Forelimb muscle (tissue), 1 donor: ENCODE data around the gene LRIF1. TPM values are rescaled to one million over a fixed set of nuclear protein-coding genes. Genes with fewer than 3 reads are reported as not detected.
"Not testable (repeated sequence)": the region's sequence is repeated elsewhere in the genome, so short reads cannot be mapped to it uniquely, and the experiment has no call there.

Experiments
- DNase-seq: peaks from one replicate; pipeline ENCODE4 v3.0.0-alpha.2; 2013; ENCODE audit warnings: low read depth
- polyA plus RNA-seq: library from polyadenylated mRNA; unstranded; fragments of 120-200 nt; gene quantifications from one replicate; pipeline ENCODE4 v1.2.1, GENCODE V29; 2013; ENCODE audit not compliant: insufficient read length

LRIF1 gene
- polyA plus RNA-seq, 1 donor = 8.7 TPM

DNA sequence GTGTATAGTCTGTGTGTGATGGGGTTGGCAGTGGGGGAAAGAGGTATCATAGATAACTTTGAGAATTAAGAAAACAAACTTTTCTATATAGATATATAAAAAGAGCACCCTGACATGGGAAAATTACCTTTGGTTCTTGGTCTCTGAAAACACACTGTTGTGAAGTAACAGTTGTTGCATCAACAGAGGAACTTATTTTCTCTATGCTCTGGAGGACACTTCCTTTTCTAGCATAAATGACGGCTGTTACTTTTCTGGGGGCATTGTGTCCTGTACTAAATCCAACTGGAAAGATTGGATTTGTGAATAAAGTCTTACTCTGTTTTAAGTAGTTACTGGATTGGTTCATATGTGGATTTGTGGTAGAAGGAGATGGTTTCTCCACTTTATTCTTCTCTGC, 12.6 kb downstream of the LRIF1 start:
- DNase-seq = no peak

DNA sequence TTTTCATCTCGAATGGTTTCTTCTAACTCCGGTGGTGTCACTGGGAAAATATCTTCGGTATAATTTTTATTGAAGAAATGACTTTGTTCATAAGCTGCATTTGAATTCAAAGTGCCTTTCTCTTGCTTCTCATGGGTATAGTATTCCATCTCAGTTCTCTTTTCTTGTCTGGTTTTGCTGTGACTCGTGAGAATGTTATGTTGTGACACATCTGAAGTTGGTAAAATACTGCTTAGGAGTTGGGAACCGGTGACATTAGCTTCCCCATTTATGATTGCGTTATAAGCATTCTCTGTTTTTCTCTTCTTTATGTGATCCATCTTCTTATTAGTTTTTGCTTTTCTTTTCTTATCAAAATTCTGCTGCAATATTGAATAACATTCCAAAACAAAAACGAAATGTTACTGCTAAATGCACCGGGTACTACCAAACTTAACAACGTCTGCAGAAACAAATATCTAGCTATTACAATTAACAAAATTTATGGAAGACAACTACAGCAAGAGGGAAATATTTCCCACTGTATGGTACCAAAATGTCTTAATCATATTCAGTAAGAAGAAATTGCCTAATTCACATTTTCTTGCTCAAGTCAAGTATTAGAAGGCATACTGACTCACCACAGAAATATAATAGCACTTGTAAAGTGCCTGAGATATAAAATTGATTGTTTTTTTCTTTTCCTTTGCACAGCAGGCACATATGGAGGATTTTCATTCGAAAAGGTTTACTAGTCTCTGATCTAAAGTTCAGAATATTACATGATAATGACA, 15.5 kb downstream of the LRIF1 start:
- DNase-seq = no peak

DNA sequence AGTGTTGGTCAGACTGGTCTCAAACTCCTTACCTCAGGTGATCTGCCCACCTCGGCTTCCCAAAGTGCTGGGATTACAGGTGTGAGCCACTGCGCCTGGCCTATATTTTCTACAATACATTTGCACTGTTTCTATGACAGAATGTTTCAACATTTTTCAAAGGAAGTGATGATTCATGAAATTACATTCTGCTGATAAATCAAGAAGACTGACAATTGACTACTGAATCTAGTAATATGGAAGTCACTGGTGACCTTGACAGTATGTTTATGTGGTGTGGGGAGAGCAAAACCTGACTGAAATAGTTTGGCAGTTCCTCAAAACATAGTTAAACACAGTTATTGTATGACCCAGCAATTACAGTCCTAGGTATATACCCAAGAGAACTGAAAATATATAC, 18.1 kb downstream of the LRIF1 start:
- DNase-seq = no peak

DNA sequence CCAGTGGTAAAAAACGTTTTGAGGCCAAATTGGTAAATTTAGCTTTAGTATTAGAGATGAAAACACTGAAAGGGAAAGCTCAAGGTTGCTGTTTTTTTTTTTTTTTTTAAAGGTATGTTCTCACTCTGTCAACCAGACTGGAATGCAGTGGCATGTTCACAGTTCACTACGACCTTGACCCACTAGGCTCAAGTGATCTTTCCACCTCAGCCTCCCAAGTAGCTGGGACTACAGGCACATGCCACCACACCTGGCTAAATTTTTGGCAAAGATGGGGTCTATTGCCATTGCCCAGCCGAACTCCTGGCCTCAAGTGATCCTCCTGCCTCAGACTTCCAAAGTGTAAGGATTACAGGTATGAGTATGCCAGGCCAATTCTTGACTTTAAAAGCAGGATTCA, 18.9 kb downstream of the LRIF1 start:
- DNase-seq = no peak

DNA sequence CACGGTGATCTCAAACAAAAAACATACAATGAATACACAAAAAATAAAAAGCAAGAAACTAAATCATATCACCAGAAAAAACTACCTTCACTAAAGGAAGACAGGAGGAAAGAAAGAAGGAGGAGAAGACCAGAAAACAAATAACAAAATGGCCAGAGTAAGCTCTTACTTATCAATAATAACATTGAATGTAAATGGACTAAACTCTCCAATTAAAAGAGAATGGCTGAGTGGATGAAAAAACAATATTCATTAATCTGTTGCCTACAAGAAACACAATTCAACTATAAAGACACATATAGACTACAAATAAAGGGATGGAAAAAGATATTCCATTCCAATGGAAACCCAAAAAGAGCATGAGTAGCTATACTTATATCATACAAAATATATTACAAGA, 27.2 kb downstream of the LRIF1 start:
- DNase-seq = no peak

DNA sequence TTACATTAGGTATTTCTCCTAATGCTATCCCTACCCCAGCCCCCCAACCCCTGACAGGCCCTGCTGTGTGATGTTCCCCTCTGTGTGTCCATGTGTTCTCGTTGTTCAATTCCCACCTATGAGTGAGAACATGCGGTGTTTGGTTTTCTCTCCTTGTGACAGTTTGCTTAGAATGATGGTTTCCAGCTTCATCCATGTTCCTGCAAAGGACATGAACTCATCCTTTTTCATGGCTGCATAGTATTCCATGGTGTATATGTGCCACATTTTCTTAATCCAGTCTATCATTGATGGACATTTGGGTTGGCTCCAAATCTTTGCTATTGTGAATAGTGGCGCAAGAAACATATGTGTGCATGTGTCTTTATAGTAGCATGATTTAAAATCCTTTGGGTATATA, 32.6 kb downstream of the LRIF1 start:
- DNase-seq = not testable (repeated sequence)

DNA sequence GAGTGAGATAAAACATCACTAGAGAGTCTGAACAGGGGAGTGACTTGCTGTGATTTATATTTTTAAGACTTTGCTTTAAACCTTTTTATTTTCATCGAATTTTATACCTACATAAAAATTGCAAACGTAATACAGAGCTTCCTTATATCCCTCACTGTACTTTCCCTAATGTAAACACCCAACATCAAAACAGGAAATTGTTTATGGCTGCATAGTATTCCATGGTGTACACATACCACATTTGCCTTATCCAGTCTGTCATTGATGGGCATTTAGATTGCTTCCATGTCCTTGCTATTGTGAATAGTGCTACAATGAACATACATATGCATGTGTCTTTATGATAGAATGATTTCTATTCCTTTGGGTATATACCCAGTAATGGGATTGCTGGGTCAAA, 34.8 kb downstream of the LRIF1 start:
- DNase-seq = no peak

DNA sequence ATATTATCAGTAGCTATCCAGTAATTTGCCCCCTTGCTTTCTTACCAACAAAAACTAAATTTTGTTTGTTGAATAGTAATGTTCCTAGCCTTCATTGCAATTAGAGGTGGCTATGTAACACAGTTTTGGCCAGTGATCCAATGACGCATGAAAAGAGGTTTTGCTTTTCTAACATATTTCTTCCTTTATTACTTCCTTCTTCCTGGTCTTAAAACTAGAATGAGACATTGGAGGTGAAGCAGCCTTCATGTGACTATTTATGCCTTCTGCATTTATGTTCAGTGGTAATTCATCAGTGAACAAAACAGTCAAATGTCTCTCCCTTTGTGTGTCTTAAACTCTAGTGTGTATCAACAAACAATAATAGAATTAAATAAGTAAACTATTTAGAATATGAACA, 35.5 kb downstream of the LRIF1 start:
- DNase-seq = no peak

DNA sequence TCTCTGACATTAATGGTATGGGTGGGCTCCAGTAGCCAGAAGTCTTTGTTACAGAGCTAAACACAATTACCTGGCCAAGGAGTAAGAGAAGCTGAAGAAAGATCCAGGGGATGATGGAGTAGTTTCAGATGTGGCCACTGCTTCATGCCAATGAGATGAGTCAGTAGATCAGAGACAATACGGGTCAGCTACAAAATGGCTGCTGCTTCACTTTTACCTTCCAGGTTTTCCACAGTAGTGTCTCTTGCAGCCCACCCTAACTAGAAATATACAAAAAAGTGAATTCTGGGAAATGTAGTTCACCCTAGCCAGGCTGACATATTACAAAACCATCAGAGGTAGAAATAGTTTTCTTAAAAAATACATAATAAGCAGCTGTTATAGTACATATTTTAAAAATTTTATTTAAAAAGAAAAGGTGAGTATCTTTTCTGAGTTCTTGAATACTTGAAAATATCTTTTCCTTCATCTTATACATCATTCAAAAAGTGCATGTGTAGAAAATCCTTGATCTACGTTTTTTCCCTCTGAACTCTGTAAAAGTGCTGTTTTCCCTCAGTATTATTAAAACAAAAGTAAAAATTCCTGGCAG, 36.1 kb downstream of the LRIF1 start:
- DNase-seq = no peak

DNA sequence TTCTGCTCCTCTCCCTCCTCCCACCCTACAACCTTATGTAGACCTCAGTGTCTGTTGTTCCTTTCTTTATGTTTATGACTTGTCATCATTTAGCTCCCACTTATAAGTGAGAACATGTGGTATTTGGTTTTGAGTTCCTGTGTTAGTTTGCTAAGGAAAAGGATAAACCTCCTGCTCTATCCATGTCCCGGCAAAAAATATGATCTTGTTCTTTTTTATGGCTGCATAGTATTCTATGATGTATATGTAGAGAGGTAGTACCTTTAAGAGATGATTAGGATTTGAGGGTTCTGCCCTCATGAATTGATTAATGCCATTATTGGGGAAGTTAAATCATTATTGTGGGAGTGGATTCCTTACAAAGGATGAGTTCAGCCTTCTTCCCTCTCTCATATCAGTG, 41.8 kb downstream of the LRIF1 start:
- DNase-seq = no peak

DNA sequence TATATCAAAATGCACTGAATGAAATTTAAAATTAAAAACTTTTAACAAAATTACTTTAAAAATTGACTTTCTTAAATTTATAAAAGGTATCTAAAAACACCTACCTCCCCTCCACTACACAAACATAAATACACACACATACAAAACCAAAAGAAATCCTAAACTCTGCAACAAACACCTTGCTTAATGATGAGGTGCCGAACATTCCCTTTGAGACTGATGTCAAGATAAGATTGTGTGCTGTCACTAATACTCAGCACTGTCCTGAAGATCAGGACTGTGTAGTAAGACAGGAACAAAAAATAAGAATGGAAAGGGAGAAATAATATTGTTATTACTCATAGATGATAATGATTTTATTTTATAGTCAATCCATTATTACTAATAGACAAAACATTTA, 45.7 kb downstream of the LRIF1 start:
- DNase-seq = no peak

DNA sequence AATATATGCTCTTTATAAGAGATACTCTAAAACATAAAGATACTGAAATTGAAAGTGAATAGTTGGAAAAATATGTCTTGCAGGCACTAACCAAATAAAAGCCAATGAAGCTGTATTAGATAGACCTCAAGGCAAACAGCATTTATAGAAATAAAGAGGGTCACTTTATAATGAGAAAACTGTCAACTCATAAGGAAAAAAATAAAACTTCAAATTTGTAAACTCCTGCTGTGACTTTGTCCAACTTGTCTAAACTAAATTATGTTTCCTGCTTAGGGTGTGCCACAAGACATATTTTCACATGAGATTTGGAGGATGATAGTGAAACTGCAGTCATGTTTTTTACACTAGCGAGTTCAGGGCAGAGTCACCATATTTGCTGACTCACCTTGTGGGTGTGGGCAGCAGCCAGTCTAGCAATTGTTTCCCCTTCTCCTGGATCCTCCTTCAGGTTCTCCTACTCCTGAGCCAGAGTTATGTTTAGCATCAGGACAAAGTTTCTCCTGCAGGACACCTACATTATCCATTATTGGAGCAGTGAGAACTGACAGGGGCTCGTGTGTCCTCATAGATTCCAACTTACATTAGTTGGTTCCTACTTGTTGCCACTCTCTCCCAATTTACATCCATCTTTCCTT, 46.9 kb downstream of the LRIF1 start:
- DNase-seq = no peak

DNA sequence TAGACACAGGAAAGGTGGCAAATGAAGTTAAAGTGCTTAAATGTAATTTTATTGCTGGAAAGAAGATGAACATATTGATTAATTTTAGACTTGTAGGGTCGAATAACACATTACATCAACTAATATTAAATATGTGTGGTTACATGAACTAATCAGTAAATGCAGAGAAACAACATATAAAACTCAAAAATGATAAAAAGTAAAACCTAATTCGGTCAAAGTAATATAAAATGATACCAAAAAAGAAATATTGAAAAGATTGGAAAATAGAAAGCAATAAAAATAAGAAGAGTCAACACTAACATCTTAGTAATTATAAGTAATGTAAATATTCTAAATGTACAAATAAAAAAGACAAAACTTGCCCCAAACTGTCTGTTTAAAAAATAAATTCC, 47.5 kb downstream of the LRIF1 start:
- DNase-seq = no peak

DNA sequence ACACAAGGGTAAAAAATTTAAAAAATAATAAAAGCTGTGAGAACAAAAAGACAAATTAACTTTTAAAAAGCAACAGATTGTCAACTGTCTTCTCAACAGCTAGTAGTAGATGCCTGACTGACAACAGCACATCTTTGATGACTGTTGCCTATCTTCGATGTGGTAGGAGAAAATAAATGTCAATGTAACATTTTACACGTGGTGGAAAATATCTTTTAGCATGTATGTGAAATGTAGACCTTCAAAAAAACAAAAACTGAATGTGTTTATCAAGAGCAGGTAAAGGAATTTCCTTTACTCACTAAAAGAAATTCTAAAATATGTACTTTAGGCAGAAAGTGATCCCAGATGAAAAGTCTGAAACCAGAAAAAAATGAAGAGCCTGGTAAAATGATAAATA, 47.9 kb downstream of the LRIF1 start:
- no peak for DNase-seq

DNA sequence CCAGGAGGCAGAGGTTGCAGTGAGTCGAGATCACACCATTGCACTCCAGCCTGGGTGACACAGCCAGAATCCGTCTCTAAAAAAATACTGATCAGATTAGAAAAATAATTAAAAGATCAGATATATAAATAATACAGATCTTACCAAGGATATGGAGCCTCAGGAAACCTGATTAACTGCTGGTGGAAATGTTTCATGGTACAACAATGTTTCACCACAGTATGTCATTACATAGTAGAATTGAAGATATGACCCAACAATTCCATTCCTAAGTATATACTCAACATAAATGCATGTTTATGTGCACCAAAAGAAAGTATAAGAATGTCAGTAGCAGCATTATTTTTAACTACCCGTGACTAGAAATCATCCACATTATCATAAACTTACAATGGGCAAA, 49.0 kb downstream of the LRIF1 start:
- no peak for DNase-seq

DNA sequence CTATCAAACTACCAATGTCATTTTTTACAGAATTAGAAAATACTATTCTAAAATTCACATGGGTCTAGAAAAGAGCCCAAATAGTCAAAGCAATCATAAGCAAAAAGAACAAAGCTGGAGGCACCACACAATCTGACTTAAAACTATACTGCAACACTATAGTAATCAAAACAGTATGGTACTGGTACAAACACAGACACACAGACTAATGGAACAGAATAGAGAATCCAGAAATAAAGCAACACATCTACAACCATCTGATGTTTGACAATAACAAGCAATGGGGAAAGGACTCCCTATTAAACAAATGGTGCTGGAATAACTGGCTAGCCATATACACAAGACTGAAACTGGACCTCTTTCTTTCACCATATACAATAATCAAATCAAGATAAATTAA, 50.9 kb downstream of the LRIF1 start:
- no peak for DNase-seq

DNA sequence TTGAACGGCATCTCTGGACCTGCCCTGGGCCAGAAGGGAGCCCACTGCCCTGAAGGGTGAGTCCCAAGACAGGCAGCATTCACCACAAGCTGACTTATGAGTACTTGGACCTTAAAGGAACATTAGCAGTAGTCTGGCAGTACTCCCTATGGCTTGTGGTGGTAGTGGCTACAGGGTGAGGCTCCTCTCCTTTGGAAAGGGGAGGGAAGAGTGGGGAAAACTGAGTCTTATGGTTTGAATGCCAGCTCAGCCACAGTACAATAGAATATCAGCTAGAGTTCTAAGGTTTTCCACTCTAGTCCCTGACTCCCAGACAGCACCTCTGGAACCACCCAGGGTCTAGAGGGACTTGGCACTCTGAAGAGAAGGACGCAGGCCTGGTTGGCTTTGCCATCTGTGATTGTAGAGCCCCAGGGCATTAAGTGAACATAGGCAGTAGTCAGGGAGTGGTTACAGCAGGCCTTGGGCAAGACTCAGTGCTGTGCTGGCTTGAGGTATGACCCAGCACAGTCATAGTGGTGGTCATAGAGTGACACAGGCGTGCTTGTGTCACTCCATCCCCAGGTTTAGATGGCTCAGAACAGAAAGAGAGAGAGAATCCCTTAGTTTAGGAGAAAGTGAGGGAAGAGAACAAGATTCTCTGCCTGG, 59.7 kb downstream of the LRIF1 start:
- DNase-seq = no peak

DNA sequence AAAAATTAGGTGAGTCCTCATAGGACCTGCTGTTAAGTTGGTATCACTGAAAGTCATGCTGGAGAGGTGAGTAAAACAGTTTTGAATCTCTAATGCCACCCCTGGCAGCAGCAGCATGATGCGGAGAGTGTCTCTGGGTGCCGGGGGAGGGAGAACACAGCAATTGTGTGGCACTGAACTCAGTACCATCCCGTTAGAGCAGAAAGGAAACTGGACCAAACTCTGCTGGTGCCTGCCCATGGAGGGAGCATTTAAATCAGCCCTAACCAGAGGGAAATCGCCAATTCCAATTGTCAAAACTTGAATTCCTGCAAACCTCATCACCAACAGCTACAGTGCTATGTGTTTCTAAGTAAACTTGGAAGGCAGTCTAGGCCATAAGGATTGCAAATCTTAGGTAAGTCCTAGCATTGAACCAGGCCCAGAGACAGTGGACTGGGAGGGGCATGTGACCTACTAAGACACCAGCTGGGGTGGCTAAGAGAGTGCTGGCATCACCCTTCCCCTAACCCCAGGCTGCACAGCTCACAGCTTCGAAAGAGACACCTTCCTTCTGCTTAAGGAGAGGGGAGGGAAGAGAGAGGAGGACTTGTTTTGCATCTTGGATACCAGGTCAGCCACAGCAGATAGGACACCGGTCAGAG, 60.8 kb downstream of the LRIF1 start:
- DNase-seq = no peak

DNA sequence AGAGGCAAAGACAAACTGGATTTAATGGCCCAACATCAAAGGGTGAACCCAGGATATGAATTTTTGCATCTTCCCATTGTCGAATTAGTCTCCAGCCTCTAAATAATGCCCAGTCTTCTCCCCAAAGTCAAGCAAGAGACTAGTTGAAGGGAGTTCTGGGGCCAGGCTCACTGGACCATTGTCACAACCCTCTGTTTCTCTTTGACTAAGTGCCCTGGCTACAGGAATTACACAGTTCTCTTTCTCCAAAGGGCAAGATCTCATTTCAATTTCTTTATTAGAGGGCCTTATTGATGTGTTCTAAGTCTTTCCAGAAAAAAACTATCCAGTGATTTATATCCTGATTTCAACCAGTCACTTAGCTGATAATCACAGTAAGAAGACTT, 64.3 kb downstream of the LRIF1 start:
- DNase-seq = no peak

DNA sequence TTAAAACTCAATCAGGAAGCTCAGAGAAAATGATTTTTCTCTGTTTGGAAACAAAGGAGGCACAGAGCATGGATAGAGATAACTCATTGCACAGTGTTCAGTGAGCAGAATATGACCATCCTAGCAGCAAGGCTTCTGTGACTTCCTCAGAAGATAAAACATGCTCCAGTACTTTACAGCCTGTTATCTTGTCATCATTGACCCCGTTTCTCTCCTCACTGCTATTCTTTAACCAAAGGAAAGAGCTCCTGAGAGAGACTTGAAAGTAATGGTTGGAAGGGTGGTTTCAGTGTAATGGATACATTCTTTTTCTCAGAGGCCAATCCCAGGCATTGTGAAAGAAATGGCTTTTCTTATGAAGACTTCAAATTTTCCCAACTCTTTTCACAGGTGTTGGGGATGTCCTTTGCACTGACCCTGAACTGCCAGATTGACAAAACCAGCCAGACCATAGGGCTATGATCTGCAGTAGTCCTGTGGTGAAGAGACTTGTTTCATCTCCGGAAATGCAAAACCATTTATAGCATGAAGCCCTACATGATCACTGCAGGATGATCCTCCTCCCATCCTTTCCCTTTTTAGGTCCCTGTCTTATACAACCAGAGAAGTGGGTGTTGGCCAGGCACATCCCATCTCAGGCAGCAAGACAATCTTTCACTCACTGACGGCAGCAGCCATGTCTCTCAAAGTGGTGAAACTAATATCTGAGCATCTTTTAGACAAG, 64.8 kb downstream of the LRIF1 start:
- DNase-seq = no peak

DNA sequence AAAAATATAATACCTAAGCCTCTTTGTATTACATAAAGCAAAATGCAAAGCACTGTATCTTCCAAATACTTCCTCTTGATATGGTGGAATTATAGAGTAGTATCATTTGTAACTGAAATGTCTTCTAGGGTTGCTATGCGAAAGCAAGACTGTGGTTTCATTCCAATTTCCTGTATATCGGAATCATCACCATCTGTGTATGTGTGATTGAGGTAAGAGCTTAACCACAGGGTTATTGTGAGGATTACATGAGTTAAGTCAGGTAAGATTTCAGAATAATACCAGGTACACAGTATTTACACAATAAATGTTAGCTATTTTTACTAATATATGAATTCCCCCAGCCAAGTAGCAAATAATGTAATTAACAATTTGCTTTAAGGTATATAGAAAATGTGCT, 66.0 kb downstream of the LRIF1 start:
- DNase-seq = no peak
